Measurements from ENCODE around the gene OR4D10.

- TF ChIP-seq CTCF (IDR thresholded peaks at IDR 0.05) (no peak), POLR2A (IDR thresholded peaks at IDR 0.05) (no peak)
Observed at GRCh38 chr11:59503276-59503675, 30.2 kb downstream of the OR4D10 start, which contains the start of gene OR4D11.
